HG02938 (cell line): ENCODE results near the gene PCED1A.

Experiments used
- ATAC-seq: cut with Tn5 transposase; IDR thresholded peaks from one replicate; pipeline ENCODE4 v1.9.1; 2021; ENCODE audit warnings: mild to moderate bottlenecking, moderate library complexity; ENCODE audit not compliant: unreplicated experiment

The PCED1A gene

GRCh38 chr20:2867081-2867864, 26.8 kb upstream of the PCED1A start:
- ATAC-seq: no peak

GRCh38 chr20:2866236-2866635, 25.8 kb upstream of the PCED1A start:
- no peak for ATAC-seq

GRCh38 chr20:2865630-2866029, 25.2 kb upstream of the PCED1A start:
- no peak for ATAC-seq

- ATAC-seq: no peak
Observed at GRCh38 chr20:2865101-2865500, 24.6 kb upstream of the PCED1A start.

GRCh38 chr20:2864626-2865025, 24.2 kb upstream of the PCED1A start:
- ATAC-seq: no peak

- ATAC-seq: no peak
Observed at GRCh38 chr20:2859330-2860121, 19.1 kb upstream of the PCED1A start.

- ATAC-seq: no peak
Observed at GRCh38 chr20:2858591-2858990, 18.1 kb upstream of the PCED1A start.

- no peak for ATAC-seq
Observed at GRCh38 chr20:2851086-2851485, 10.6 kb upstream of the PCED1A start.

- ATAC-seq: no peak
Observed at GRCh38 chr20:2849529-2849928, 9.1 kb upstream of the PCED1A start.

GRCh38 chr20:2847802-2848201, 7.3 kb upstream of the PCED1A start:
- no peak for ATAC-seq

GRCh38 chr20:2846698-2847097, 6.2 kb upstream of the PCED1A start:
- no peak for ATAC-seq

GRCh38 chr20:2845607-2846006, 5.2 kb upstream of the PCED1A start:
- no peak for ATAC-seq

GRCh38 chr20:2840967-2841531, 594 bp upstream of the PCED1A start:
- peak; percentile 33 for ATAC-seq

- ATAC-seq: no peak
Observed at GRCh38 chr20:2839732-2840137, 720 bp downstream of the PCED1A start.

GRCh38 chr20:2838847-2839671, 1.4 kb downstream of the PCED1A start:
- ATAC-seq: no peak

GRCh38 chr20:2838170-2838797, 2.2 kb downstream of the PCED1A start:
- no peak for ATAC-seq

GRCh38 chr20:2837221-2837960, 3.1 kb downstream of the PCED1A start:
- ATAC-seq: no peak

GRCh38 chr20:2836035-2836434, 4.4 kb downstream of the PCED1A start:
- ATAC-seq: no peak

- ATAC-seq: no peak
Observed at GRCh38 chr20:2835331-2835796, 5.1 kb downstream of the PCED1A start.
